GM23338 (cell line): ENCODE data around the gene TMEM150C. TPM values are rescaled to one million over a fixed set of nuclear protein-coding genes. Genes with fewer than 3 reads are reported as not detected.

Experiments used
- ATAC-seq: fragments of 200-7000 bp; cut with Tn5 transposase; 3 replicates; pipeline ENCODE4 v1.9.1; 2020
- DNase-seq: peaks from one replicate; pipeline ENCODE4 v3.0.0-alpha.2; 2015; ENCODE audit warnings: low spot score
- H2AFZ ChIP-seq: fragments of 200-600 bp; sonication (generic); 2 replicates; pipeline ENCODE4 v1.8.0; 2016; ENCODE audit warnings: antibody characterized with exemption, mild to moderate bottlenecking, moderate library complexity
- H3F3A ChIP-seq: fragments of 200-600 bp; sonication (generic); replicated peaks from 2 replicates; pipeline ENCODE4 v1.8.0; 2017; ENCODE audit warnings: antibody characterized with exemption, mixed run types, low read depth
- H3K27ac ChIP-seq: fragments of 200-600 bp; sonication (generic); 2 replicates; pipeline ENCODE4 v1.6.1; 2016; ENCODE audit warnings: low read depth
- H3K27me3 ChIP-seq: fragments of 200-600 bp; sonication (generic); 2 replicates; pipeline ENCODE4 v1.8.0; 2016; ENCODE audit warnings: mild to moderate bottlenecking, mixed run types, moderate library complexity; ENCODE audit not compliant: insufficient read depth
- H3K36me3 ChIP-seq: fragments of 200-600 bp; sonication (generic); 2 replicates; pipeline ENCODE4 v1.8.0; 2016; ENCODE audit warnings: mild to moderate bottlenecking; ENCODE audit not compliant: insufficient read depth
- H3K4me1 ChIP-seq: fragments of 200-600 bp; sonication (generic); 2 replicates; pipeline ENCODE4 v1.8.0; 2016; ENCODE audit warnings: mild to moderate bottlenecking, moderate library complexity; ENCODE audit not compliant: insufficient read depth
- H3K4me2 ChIP-seq: fragments of 200-600 bp; sonication (generic); 2 replicates; pipeline ENCODE4 v1.7.1; 2017; ENCODE audit warnings: mixed run types
- H3K4me3 ChIP-seq: fragments of 200-600 bp; sonication (generic); 2 replicates; pipeline ENCODE4 v1.6.1; 2016; ENCODE audit warnings: mixed run types
- H3K79me2 ChIP-seq: fragments of 200-600 bp; sonication (generic); replicated peaks from 2 replicates; pipeline ENCODE4 v1.8.0; 2017; ENCODE audit warnings: mild to moderate bottlenecking; ENCODE audit not compliant: insufficient read depth
- H3K9me2 ChIP-seq: fragments of 200-600 bp; sonication (generic); 2 replicates; pipeline ENCODE4 v1.8.0; 2017; ENCODE audit not compliant: insufficient read depth
- H4K20me1 ChIP-seq: fragments of 200-600 bp; sonication (generic); replicated peaks from 2 replicates; pipeline ENCODE4 v1.8.0; 2017; ENCODE audit warnings: mild to moderate bottlenecking; ENCODE audit not compliant: insufficient read depth
- H3K27ac Mint-ChIP-seq: 2 replicates; pipeline ENCODE4 v1.8.0; 2020; ENCODE audit warnings: inconsistent platforms, mild to moderate bottlenecking, moderate library complexity, mixed read lengths
- H3K27me3 Mint-ChIP-seq: 3 replicates; pipeline ENCODE4 v1.8.0; 2022; ENCODE audit warnings: low read depth, mild to moderate bottlenecking, moderate library complexity, mixed read lengths, inconsistent platforms; ENCODE audit not compliant: insufficient read depth, poor library complexity
- H3K36me3 Mint-ChIP-seq: 3 replicates; pipeline ENCODE4 v1.8.0; 2021; ENCODE audit warnings: low read depth, mild to moderate bottlenecking, inconsistent platforms, moderate library complexity, mixed read lengths
- H3K4me1 Mint-ChIP-seq: 3 replicates; pipeline ENCODE4 v1.8.0; 2020; ENCODE audit warnings: mild to moderate bottlenecking, inconsistent platforms, mixed read lengths
- H3K4me3 Mint-ChIP-seq: 3 replicates; pipeline ENCODE4 v1.8.0; 2021; ENCODE audit warnings: moderate library complexity, mild to moderate bottlenecking, inconsistent platforms, mixed read lengths
- H3K9me3 Mint-ChIP-seq: 3 replicates; pipeline ENCODE4 v1.8.0; 2020; ENCODE audit warnings: moderate library complexity, mild to moderate bottlenecking, inconsistent platforms, mixed read lengths
- CREB1 ChIP-seq: fragments of 250-450 bp; sonication (Bioruptor Pico); IDR thresholded peaks from 2 replicates; pipeline ENCODE4 v1.5.0; 2020; ENCODE audit warnings: low read depth, mild to moderate bottlenecking, moderate library complexity
- CTCF ChIP-seq, 2 experiments: fragments of 200-600 bp in 1 of 2; sonication (generic) in 1 of 2; conservative IDR thresholded peaks; 2 replicates each; pipeline versions ENCODE4 v1.5.1 to v1.6.1; 2016 to 2017; ENCODE audit warnings: antibody characterized with exemption in 2 of 2, low read depth in 2 of 2, mild to moderate bottlenecking in 2 of 2, moderate library complexity in 1 of 2
- ETS1 ChIP-seq: IDR thresholded peaks from 2 replicates; pipeline ENCODE4 v1.6.1; 2016; ENCODE audit warnings: antibody characterized with exemption
- EZH2 ChIP-seq: fragments of 200-600 bp; sonication (generic); IDR thresholded peaks from one replicate; pipeline ENCODE4 v1.8.0; 2017; ENCODE audit warnings: antibody characterized with exemption, mild to moderate bottlenecking, low read depth; ENCODE audit not compliant: unreplicated experiment
- EZH2phosphoT487 ChIP-seq: fragments of 200-600 bp; sonication (generic); IDR thresholded peaks from one replicate; pipeline ENCODE4 v1.8.1; 2018; ENCODE audit warnings: antibody characterized with exemption; ENCODE audit not compliant: unreplicated experiment
- JUNB ChIP-seq: IDR thresholded peaks from one replicate; pipeline ENCODE4 v1.6.1; 2016; ENCODE audit warnings: antibody characterized with exemption; ENCODE audit not compliant: unreplicated experiment
- NANOG ChIP-seq: IDR thresholded peaks from 2 replicates; pipeline ENCODE4 v1.6.1; 2016; ENCODE audit warnings: antibody characterized with exemption, borderline replicate concordance
- POLR2AphosphoS5 ChIP-seq: IDR thresholded peaks from 2 replicates; pipeline ENCODE4 v1.6.1; 2016; ENCODE audit warnings: antibody characterized with exemption, low read depth
- REST ChIP-seq: IDR thresholded peaks from one replicate; pipeline ENCODE4 v1.6.1; 2018; ENCODE audit warnings: antibody characterized with exemption; ENCODE audit not compliant: unreplicated experiment
- STAT1 ChIP-seq: IDR thresholded peaks from one replicate; pipeline ENCODE4 v1.6.1; 2016; ENCODE audit warnings: antibody characterized with exemption; ENCODE audit not compliant: unreplicated experiment
- ZNF114 ChIP-seq: fragments of 250-450 bp; sonication (Bioruptor Pico); IDR thresholded peaks from 2 replicates; pipeline ENCODE4 v1.5.0; 2020; ENCODE audit warnings: mild to moderate bottlenecking, moderate library complexity
- ZNF331 ChIP-seq: fragments of 250-450 bp; sonication (Bioruptor Pico); IDR thresholded peaks from 2 replicates; pipeline ENCODE4 v1.5.0; 2020; ENCODE audit warnings: low read depth, mild to moderate bottlenecking, moderate library complexity
- ZNF462 ChIP-seq: fragments of 250-450 bp; sonication (Bioruptor Pico); IDR thresholded peaks from 2 replicates; pipeline ENCODE4 v1.5.0; 2020; ENCODE audit warnings: mild to moderate bottlenecking, moderate library complexity
- polyA plus RNA-seq: library from polyadenylated mRNA; unstranded; fragments of >200 nt; fragmentation: Nextera tagmentation; extraction: Ambion mirVana; gene quantifications from 2 replicates; pipeline ENCODE4 v1.2.1, GENCODE V29; 2016
- total RNA-seq: library from RNA; depleted of rRNA; stranded (reverse); fragments of >200 nt; shearing (Covaris generic); gene quantifications from 2 replicates; pipeline ENCODE4 v1.2.3, GENCODE V29; 2014

TMEM150C gene
- total and polyA plus RNA-seq, 2 experiments from 2014 or later = 1.7 to 4.0 TPM

GRCh38 chr4:82489987-82490386 is 71.8 kb downstream of the TMEM150C start:
- ATAC-seq = no peak
- H3K9me2 ChIP-seq = no peaks in the 10 kb centered on the region
- Mint-ChIP-seq H3K4me3 (no peak overlapping the region), H3K36me3 (no peaks in the 10 kb centered on the region), H3K27me3 (no peaks in the 10 kb centered on the region), H3K9me3 (no peaks in the 10 kb centered on the region), H3K27ac (no peak overlapping the region), H3K4me1 (peaks cover under 1% of the 10 kb centered on the region; the same call in 1 of the 3 replicates)
- no peak overlapping the region for H3K4me2 ChIP-seq
- no peaks in the 10 kb centered on the region for H3K27me3 ChIP-seq
- H3F3A ChIP-seq = no peaks in the 10 kb centered on the region
- H3K79me2 ChIP-seq = no peaks in the 10 kb centered on the region
- TF ChIP-seq ETS1 = no peak
- no peak for TF ChIP-seq EZH2
- no peak for TF ChIP-seq REST
- TF ChIP-seq CREB1 = no peak
- TF ChIP-seq ZNF331 (CRISPR knock-in tag) = no peak
- TF ChIP-seq STAT1 = no peak
- TF ChIP-seq ZNF462 (CRISPR knock-in tag) = no peak
- no peak for TF ChIP-seq EZH2phosphoT487
- TF ChIP-seq CTCF (conservative IDR thresholded peaks at IDR 0.05; ENCODE audit: low read depth in 2 of 2) = no peak
- no peak for TF ChIP-seq ZNF114 (CRISPR knock-in tag)
- TF ChIP-seq POLR2AphosphoS5 = no peak
- TF ChIP-seq JUNB = no peak
- TF ChIP-seq NANOG = no peak
- no peak for DNase-seq
- H4K20me1 ChIP-seq = no peaks in the 10 kb centered on the region
- no peak overlapping the region for H3K27ac ChIP-seq
- no peak overlapping the region for H2AFZ ChIP-seq
- no peaks in the 10 kb centered on the region for H3K36me3 ChIP-seq
- H3K4me1 ChIP-seq = no peaks in the 10 kb centered on the region
- no peak overlapping the region for H3K4me3 ChIP-seq
